GM18507 (cell line): Measurements from ENCODE around the gene ADPRM.

ENCODE experiments used
- DNase-seq: peaks from one replicate; pipeline ENCODE4 v3.0.0; 2011; ENCODE audit warnings: low read depth; ENCODE audit not compliant: insufficient read length; ENCODE audit errors: extremely low spot score
- FAIRE-seq: peaks from 2 replicates; lab custom pipeline; 2011; peaks lifted over from hg19 to GRCh38; lab: Jason Lieb, UNC

The ADPRM gene

DNA sequence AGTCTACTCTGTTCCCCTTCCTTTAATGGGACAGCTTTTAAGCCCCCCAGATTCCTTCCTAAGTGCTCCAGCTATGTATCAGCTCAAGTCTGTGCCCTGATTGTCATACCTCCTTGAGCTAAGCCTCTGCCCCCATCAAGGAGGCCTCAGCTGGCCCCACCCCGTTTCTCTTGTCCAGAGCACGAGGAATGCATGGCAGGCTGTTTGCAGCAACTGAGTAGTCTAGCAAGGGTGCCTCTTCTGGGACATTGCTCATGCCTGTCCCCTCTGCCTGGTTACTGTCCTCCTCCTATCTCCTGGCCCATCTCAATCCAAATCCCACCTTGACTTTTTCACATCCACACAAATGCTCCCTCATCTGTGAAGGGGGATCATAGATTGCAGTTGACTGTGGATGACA lies 60.3 kb downstream of the ADPRM start:
- DNase-seq (no peak), FAIRE-seq (no peak)

DNA sequence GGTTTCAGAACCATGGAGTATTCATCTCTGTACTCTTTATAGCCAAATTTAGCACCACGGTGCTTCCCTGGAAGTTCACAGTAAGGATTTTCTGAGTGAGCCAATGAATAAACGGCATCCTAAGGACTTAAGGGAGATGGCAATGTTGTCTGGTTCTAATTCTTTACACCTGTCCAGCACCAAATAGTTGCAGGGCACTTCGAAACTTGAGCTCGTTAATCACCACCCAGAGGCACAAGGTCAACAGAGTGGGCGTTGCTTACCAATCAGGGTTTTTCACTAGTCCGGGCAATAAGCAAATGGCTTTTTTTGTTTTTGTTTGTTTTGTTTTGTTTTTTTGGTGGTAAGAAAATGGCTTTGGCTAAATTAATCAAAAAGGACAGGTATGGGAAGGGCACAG lies 60.7 kb downstream of the ADPRM start:
- no peak for DNase-seq
- no peak for FAIRE-seq
